ENCODE measurements around the gene NUP214.
"Not testable (repeated sequence)": the region's sequence is repeated elsewhere in the genome, so short reads cannot be mapped to it uniquely, and the experiment has no call there.

Gene NUP214

DNA sequence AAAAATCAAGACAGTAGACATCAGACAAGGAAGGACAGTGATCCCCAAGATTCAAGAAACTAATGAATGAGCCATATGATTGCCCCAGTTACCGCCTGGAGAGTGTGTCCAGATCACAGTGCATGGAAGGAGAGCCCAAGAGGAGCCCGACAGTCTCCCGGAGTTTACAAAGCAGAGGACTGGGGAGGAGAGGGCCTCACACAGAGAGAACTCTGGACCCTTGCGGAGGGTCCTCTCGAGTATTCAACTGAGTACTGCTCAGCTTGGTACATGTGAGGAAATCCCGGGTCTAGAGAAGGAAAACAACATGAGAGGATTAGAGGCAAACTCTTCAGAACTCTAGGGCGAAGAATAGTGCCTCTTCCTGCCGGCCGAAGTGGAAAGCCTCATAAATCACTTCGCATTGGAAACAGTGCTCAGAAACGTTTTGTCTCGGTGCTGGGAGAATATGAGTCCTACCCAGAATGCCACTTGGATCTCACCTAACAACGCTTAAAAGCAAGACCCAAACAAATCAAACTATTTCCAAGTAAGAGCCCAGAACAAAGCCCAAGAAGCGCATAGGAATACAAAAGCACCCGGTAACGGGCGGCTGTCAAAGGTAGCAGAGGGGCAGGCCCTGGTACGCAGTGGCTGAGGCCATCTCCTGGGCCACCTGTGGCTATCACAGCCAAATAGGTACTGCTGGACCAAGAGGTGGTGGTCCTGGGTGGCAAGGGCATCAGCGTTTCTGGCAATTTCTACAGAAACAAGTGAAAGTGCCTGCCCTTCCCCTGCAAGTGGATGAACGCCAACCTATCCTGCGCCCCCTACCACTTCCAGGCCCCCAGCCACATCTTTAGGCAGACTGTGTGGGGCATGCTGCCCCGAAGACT is 114.9 kb downstream of the NUP214 start:
- no peak for TF ChIP-seq ZFX (IDR thresholded peaks at IDR 0.05; ENCODE audit: borderline replicate concordance)
- TF ChIP-seq, protein P1, sequence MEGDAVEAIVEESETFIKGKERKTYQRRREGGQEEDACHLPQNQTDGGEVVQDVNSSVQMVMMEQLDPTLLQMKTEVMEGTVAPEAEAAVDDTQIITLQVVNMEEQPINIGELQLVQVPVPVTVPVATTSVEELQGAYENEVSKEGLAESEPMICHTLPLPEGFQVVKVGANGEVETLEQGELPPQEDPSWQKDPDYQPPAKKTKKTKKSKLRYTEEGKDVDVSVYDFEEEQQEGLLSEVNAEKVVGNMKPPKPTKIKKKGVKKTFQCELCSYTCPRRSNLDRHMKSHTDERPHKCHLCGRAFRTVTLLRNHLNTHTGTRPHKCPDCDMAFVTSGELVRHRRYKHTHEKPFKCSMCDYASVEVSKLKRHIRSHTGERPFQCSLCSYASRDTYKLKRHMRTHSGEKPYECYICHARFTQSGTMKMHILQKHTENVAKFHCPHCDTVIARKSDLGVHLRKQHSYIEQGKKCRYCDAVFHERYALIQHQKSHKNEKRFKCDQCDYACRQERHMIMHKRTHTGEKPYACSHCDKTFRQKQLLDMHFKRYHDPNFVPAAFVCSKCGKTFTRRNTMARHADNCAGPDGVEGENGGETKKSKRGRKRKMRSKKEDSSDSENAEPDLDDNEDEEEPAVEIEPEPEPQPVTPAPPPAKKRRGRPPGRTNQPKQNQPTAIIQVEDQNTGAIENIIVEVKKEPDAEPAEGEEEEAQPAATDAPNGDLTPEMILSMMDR (IDR thresholded peaks at IDR 0.05): no peak
- no peak overlapping the region for H3K27ac ChIP-seq

DNA sequence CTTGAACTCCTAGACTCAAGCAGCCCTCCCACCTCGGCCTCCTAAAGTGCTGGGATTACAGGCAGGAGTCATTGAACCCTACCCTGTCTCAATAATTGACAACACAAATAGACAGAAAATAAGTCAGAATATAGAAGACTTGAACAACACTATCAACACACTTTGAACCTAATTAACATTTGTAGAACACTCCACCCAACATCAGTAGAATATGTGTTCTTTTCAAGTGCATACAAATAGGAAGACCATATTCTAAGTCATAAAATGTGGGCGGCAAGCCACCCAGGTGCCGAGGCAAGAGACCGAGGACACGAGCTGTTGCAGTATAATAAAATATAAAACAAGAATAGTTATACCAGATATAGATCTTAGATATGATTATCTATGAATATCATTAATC is 118.9 kb downstream of the NUP214 start:
- H3K27ac ChIP-seq: not testable (repeated sequence)

DNA sequence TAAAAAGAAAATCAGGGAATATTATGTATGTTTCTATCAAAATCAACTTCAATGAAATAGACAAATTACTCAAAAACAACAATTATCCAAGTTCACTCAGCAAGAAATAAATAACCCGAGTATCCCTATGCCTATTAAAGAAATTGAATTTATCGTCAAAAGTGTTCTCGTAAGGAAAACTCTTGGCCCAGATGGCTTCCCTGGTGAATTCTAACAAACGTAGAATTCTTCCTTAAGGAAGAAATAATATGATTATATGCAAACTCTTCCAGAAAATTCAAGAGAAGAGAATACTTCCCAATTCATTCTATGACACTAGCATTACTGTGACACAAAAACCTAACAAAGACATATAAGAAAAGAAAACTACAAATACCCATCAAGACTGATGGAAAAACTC is 121.2 kb downstream of the NUP214 start:
- H3K27ac ChIP-seq: no peak overlapping the region
- TF ChIP-seq ZFX (IDR thresholded peaks at IDR 0.05; ENCODE audit: borderline replicate concordance): no peak
- TF ChIP-seq, protein P1 (IDR thresholded peaks at IDR 0.05): no peak

DNA sequence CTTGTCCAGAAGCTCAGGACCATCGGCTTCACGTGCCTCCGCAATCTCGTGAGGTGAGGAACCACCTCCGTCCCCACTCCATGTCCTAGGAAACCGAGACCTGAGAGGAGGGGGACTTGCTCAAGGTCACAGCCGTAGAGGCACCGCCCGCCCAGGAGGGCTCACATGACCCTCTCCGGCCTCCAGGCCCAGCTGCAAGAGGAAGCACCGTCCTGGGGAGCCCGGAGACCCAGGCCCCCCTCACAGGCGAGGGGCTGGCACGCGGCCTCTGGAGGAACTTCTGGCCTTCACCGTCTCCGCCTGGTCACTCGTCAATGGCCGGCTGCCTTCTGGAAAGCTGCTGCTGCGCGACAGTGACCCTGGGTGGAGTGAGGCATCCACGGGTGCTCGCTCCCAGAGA is 126.7 kb downstream of the NUP214 start:
- no peak overlapping the region for H3K27ac ChIP-seq

DNA sequence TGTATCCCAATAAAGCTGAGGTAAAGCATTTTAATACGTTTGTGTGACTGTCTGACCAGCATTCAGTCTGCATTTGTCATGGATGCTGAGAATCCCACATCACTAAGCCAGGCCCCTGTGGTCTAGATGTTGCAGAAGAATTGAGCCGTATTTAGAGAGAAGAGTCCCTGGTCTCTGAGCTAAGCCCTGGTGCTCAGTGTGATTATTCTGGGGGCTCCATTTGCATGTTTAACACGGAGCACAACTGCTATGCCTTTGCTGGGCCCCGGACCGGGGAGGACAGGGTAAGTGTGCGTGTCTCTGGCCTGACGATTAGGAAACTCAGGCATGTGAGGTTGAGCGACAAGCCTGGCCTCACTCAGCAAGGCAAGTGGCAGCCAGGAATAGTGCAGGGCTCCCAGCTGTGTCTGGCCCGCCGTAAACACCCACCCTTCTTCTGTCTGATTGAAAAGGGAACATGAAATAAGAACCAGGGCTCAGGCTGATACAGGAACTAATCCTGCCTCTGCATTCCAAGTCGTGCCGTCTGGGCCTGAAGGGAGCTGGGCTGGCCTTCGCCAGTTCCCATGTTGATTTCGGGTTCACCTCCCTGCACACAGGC is 128.6 kb downstream of the NUP214 start:
- H3K27ac ChIP-seq: no peak overlapping the region
- TF ChIP-seq, protein P1 (IDR thresholded peaks at IDR 0.05): no peak
- no peak for TF ChIP-seq ZFX (IDR thresholded peaks at IDR 0.05; ENCODE audit: borderline replicate concordance)

More for the DNA sequence above, 126.7 kb downstream of the NUP214 start:
- no peak for TF ChIP-seq ZFX (IDR thresholded peaks at IDR 0.05; ENCODE audit: borderline replicate concordance)
- TF ChIP-seq, protein P1 (IDR thresholded peaks at IDR 0.05): no peak

DNA sequence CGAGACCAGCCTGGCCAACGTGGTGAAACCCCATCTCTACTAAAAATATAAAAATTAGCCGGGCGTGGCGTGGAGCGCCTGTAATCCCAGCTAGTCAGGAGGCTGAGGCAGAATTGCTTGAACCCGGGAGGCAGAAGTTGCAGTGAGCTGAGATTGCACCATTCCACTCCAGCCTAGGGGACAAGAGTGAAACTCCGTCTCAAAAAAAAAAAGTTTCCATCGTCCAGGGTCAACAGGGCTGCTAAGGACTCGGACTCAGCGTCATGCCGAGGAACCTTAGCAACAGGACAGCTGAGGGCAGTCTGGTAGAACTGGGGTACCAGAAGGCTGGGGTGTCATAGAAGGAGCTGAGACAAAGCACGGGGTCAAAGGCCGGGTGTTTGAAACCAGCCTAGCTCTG is 129.2 kb downstream of the NUP214 start:
- H3K27ac ChIP-seq: no peak overlapping the region
- TF ChIP-seq, protein P1 (IDR thresholded peaks at IDR 0.05): no peak
- no peak for TF ChIP-seq ZFX (IDR thresholded peaks at IDR 0.05; ENCODE audit: borderline replicate concordance)

DNA sequence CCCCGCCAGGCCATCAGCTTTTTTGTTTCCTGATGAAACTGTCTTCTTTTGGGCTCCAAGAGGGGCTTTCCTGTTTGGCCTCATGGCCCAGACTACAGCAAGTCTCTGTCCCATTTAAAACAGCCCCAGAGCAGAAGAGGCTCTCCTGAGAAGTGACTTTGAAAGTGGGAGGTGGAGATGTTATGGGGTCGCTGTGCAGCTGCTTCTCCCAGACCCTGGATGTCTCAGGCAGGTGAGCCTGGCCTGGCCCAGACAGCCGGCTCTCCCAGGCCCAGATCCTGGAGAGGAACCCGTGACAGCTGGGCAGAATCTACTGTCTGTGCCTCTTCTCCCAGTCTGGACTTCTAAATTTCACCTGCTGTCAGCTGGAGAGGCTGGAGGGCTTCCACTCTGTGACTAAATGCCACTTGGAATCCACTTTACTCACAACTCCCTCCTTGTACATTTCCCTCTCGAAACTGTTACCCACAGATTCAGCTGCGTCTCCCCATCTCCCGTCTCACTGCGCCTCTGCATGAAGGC is 130.4 kb downstream of the NUP214 start:
- no peak for TF ChIP-seq ZFX (IDR thresholded peaks at IDR 0.05; ENCODE audit: borderline replicate concordance)
- TF ChIP-seq, protein P1 (IDR thresholded peaks at IDR 0.05): no peak
- no peak overlapping the region for H3K27ac ChIP-seq
